ENCODE data around the gene LPP.

GRCh38 chr3:188234132-188234531 lies 80.2 kb downstream of the LPP start:
- TF ChIP-seq CTCF (IDR thresholded peaks at IDR 0.05 in 2 of 3, conservative IDR thresholded peaks at IDR 0.05 in 1 of 3; ENCODE audit: borderline replicate concordance in 1 of 3, insufficient read depth in 1 of 3, low read depth in 2 of 3, low read length in 2 of 3): no peak
- no peak for TF ChIP-seq EZH2 (IDR thresholded peaks at IDR 0.05)
- TF ChIP-seq YY1 (IDR thresholded peaks at IDR 0.05; ENCODE audit: extremely low read depth, insufficient replicate concordance, low read depth, low read length): no peak
- TF ChIP-seq POLR2A (IDR thresholded peaks at IDR 0.05; ENCODE audit: borderline replicate concordance, extremely low read depth, insufficient read depth, insufficient read length): no peak
- TF ChIP-seq POLR2AphosphoS5 (IDR thresholded peaks at IDR 0.05; ENCODE audit: low read depth, low read length): no peak
- no peak for TF ChIP-seq SIN3A (IDR thresholded peaks at IDR 0.05; ENCODE audit: low read depth)
